H1 (cell line): ENCODE results near the gene PAIP2. TPM values are rescaled to one million over a fixed set of nuclear protein-coding genes. Genes with fewer than 3 reads are reported as not detected.

ENCODE experiments used
- CTCF ChIA-PET: fragments of 300-600 bp; sonication (Branson Sonifier 250); formaldehyde crosslinking; loops from one replicate; lab custom pipeline; 2021; ENCODE audit not compliant: partially characterized antibody; lab: Charles Lee
- POLR2A ChIA-PET: fragments of 300-600 bp; sonication (Branson Sonifier 250); formaldehyde crosslinking; loops from one replicate; lab custom pipeline; 2021; ENCODE audit warnings: inconsistent platforms; ENCODE audit not compliant: partially characterized antibody; lab: Charles Lee
- DNase-seq, 2 experiments: peaks; one replicate each; pipeline versions ENCODE4 v3.0.0 to v3.0.0-alpha.2; 2010 to 2022; ENCODE audit warnings: low spot score in 2 of 2, low read depth in 1 of 2, mixed read lengths in 1 of 2
- FAIRE-seq: peaks from 2 replicates; lab custom pipeline; 2011; peaks lifted over from hg19 to GRCh38; lab: Jason Lieb, UNC
- H2AFZ ChIP-seq: 2 replicates; pipeline ENCODE4 v1.8.1; 2012; ENCODE audit warnings: low read length, inconsistent platforms
- H2AK5ac ChIP-seq: 2 replicates; pipeline ENCODE4 v1.6.1; 2013; ENCODE audit warnings: low read depth, low read length
- H2BK120ac ChIP-seq: replicated peaks from 2 replicates; pipeline ENCODE3; 2013; ENCODE audit warnings: low read depth, low read length, inconsistent platforms
- H2BK12ac ChIP-seq: 2 replicates; pipeline ENCODE4 v1.6.1; 2013; ENCODE audit warnings: low read depth, low read length
- H2BK15ac ChIP-seq: 2 replicates; pipeline ENCODE4 v1.6.1; 2013; ENCODE audit warnings: low read length
- H2BK20ac ChIP-seq: 2 replicates; pipeline ENCODE4 v1.6.1; 2013; ENCODE audit warnings: low read length
- H2BK5ac ChIP-seq: 2 replicates; pipeline ENCODE4 v1.6.1; 2013; ENCODE audit warnings: low read depth, low read length
- H3K14ac ChIP-seq: 2 replicates; pipeline ENCODE4 v1.6.1; 2013; ENCODE audit warnings: inconsistent platforms; ENCODE audit not compliant: insufficient read length
- H3K18ac ChIP-seq: 2 replicates; pipeline ENCODE4 v1.6.1; 2013; ENCODE audit warnings: low read length; ENCODE audit errors: extremely low read depth
- H3K23ac ChIP-seq: 2 replicates; pipeline ENCODE4 v1.6.1; 2013; ENCODE audit warnings: inconsistent platforms; ENCODE audit not compliant: insufficient read length
- H3K23me2 ChIP-seq: 2 replicates; pipeline ENCODE4 v1.6.1; 2013; ENCODE audit warnings: low read depth, low read length
- H3K27ac ChIP-seq: 2 replicates; pipeline ENCODE4 v1.6.1; 2011; ENCODE audit warnings: low read depth, low read length, inconsistent platforms
- H3K27me3 ChIP-seq, 4 experiments: replicated peaks in 1 of 4; 1 replicate in 1 of 4; 2 replicates in 3 of 4; pipeline versions ENCODE4 v1.6.1 to v1.8.1; 2011 to 2013; ENCODE audit warnings: low read length in 3 of 4, mild to moderate bottlenecking in 3 of 4, inconsistent platforms in 2 of 4, mixed read lengths in 2 of 4, moderate library complexity in 1 of 4; ENCODE audit not compliant: control insufficient read depth in 3 of 4, insufficient read depth in 3 of 4; ENCODE audit errors: extremely low read depth in 1 of 4
- H3K36me3 ChIP-seq, 4 experiments: 2 replicates each; pipeline versions ENCODE4 v1.6.1 to v1.8.1; 2011 to 2013; ENCODE audit warnings: mild to moderate bottlenecking in 4 of 4, low read length in 3 of 4, moderate library complexity in 2 of 4, control low read depth in 1 of 4, inconsistent platforms in 1 of 4; ENCODE audit not compliant: insufficient read depth in 4 of 4, control insufficient read depth in 2 of 4
- H3K4ac ChIP-seq: replicated peaks from 2 replicates; pipeline ENCODE3; 2013; ENCODE audit warnings: low read length, low read depth, mixed read lengths, inconsistent platforms; ENCODE audit not compliant: insufficient read length
- H3K4me1 ChIP-seq, 4 experiments: replicated peaks in 1 of 4; 1 replicate in 1 of 4; 2 replicates in 3 of 4; pipeline versions ENCODE4 v1.6.1 to v1.8.1; 2011 to 2013; ENCODE audit warnings: low read length in 3 of 4, inconsistent platforms in 2 of 4, mixed read lengths in 1 of 4; ENCODE audit not compliant: insufficient read depth in 4 of 4, control insufficient read depth in 3 of 4
- H3K4me2 ChIP-seq, 2 experiments: 2 replicates each; pipeline versions ENCODE4 v1.6.1 to v1.8.1; 2011 to 2013; ENCODE audit warnings: low read depth in 2 of 2, low read length in 2 of 2, control low read depth in 1 of 2, inconsistent platforms in 1 of 2, mild to moderate bottlenecking in 1 of 2; ENCODE audit not compliant: insufficient read depth in 1 of 2
- H3K4me3 ChIP-seq, 4 experiments: fragments of 200-600, 300-600 bp in 1 of 4; sonication (generic), shearing (Covaris generic), sonication (Bioruptor Twin) in 1 of 4; 2 replicates each; pipeline versions ENCODE4 v1.5.1 to v1.8.1; 2011 to 2016; ENCODE audit warnings: low read length in 4 of 4, low read depth in 3 of 4, control low read depth in 2 of 4, inconsistent platforms in 2 of 4, mild to moderate bottlenecking in 2 of 4, mixed read lengths in 1 of 4, moderate library complexity in 1 of 4; ENCODE audit not compliant: insufficient read depth in 2 of 4; ENCODE audit errors: extremely low read depth in 1 of 4
- H3K56ac ChIP-seq: replicated peaks from 2 replicates; pipeline ENCODE3; 2013; ENCODE audit warnings: low read depth, mild to moderate bottlenecking, mixed read lengths, low read length, inconsistent platforms; ENCODE audit not compliant: insufficient read length
- H3K79me1 ChIP-seq: 2 replicates; pipeline ENCODE4 v1.6.1; 2013; ENCODE audit warnings: low read depth, low read length, control low read depth
- H3K79me2 ChIP-seq, 2 experiments: 2 replicates each; pipeline versions ENCODE4 v1.6.1 to v1.8.1; 2012 to 2013; ENCODE audit warnings: low read length in 2 of 2, mild to moderate bottlenecking in 2 of 2, inconsistent platforms in 1 of 2; ENCODE audit not compliant: insufficient read depth in 2 of 2, control insufficient read depth in 1 of 2
- H3K9ac ChIP-seq, 4 experiments: replicated peaks in 1 of 4; 1 replicate in 1 of 4; 2 replicates in 3 of 4; pipeline versions ENCODE4 v1.6.1 to v1.8.1; 2011 to 2013; ENCODE audit warnings: low read depth in 3 of 4, low read length in 3 of 4, control low read depth in 2 of 4, mild to moderate bottlenecking in 2 of 4, moderate library complexity in 2 of 4, inconsistent platforms in 1 of 4; ENCODE audit errors: extremely low read depth in 1 of 4
- H3K9me3 ChIP-seq, 2 experiments: 2 replicates each; pipeline versions ENCODE4 v1.6.1 to v1.8.1; 2012 to 2013; ENCODE audit warnings: mild to moderate bottlenecking in 2 of 2, moderate library complexity in 2 of 2, control low read depth in 1 of 2, inconsistent platforms in 1 of 2, low read depth in 1 of 2, low read length in 1 of 2, mixed read lengths in 1 of 2; ENCODE audit not compliant: insufficient read depth in 2 of 2
- H4K20me1 ChIP-seq, 2 experiments: replicated peaks in 1 of 2; 2 replicates each; pipeline versions ENCODE3 to v1.8.1; 2011 to 2013; ENCODE audit warnings: inconsistent platforms in 2 of 2, low read length in 2 of 2, mild to moderate bottlenecking in 1 of 2; ENCODE audit not compliant: insufficient read depth in 2 of 2, control insufficient read depth in 1 of 2
- H4K5ac ChIP-seq: 2 replicates; pipeline ENCODE4 v1.6.1; 2013; ENCODE audit warnings: low read length, low read depth, mixed read lengths, inconsistent platforms; ENCODE audit not compliant: insufficient read length
- H4K8ac ChIP-seq: 2 replicates; pipeline ENCODE4 v1.8.0; 2013; ENCODE audit warnings: mild to moderate bottlenecking, moderate library complexity, low read length, inconsistent platforms; ENCODE audit not compliant: insufficient read depth; ENCODE audit errors: extremely low read depth
- H4K91ac ChIP-seq: replicated peaks from 2 replicates; pipeline ENCODE3; 2013; ENCODE audit warnings: low read length, mixed read lengths, inconsistent platforms; ENCODE audit not compliant: insufficient read length
- CBX5 ChIP-seq: fragments of 300-800, 300-1000 bp; sonication (generic); IDR thresholded peaks from 2 replicates; pipeline ENCODE4 v1.7.1; 2016; ENCODE audit warnings: antibody characterized with exemption, low read length, low read depth
- EGR1 ChIP-seq: IDR thresholded peaks from 2 replicates; pipeline ENCODE4 v1.6.1; 2011; ENCODE audit warnings: low read depth, low read length, borderline replicate concordance
- EP300 ChIP-seq, 2 experiments: IDR thresholded peaks; 1 replicate in 1 of 2; 2 replicates in 1 of 2; pipeline ENCODE4 v1.6.1; 2011 to 2012; ENCODE audit warnings: low read depth in 2 of 2, low read length in 2 of 2, mild to moderate bottlenecking in 2 of 2, borderline replicate concordance in 1 of 2, inconsistent platforms in 1 of 2, moderate library complexity in 1 of 2
- EZH2 ChIP-seq: fragments of 200-600 bp; sonication (generic); IDR thresholded peaks from 2 replicates; pipeline ENCODE4 v1.7.1; 2012; ENCODE audit warnings: low read depth, mild to moderate bottlenecking, moderate library complexity, low read length, inconsistent platforms; ENCODE audit not compliant: severe bottlenecking
- KDM5A ChIP-seq: fragments of 200-600 bp; IDR thresholded peaks from 2 replicates; pipeline ENCODE4 v1.7.1; 2012; ENCODE audit warnings: mild to moderate bottlenecking, low read length, inconsistent platforms, mixed read lengths
- RAD21 ChIP-seq, 2 experiments: IDR thresholded peaks in 1 of 2; conservative IDR thresholded peaks in 1 of 2; 2 replicates each; pipeline ENCODE4 v1.6.1; 2011; ENCODE audit warnings: low read depth in 2 of 2, low read length in 2 of 2, improper control_type of control experiment in 1 of 2, inconsistent platforms in 1 of 2, mild to moderate bottlenecking in 1 of 2, moderate library complexity in 1 of 2
- RBBP5 ChIP-seq: IDR thresholded peaks from 2 replicates; pipeline ENCODE4 v1.7.1; 2012; ENCODE audit warnings: low read depth, mild to moderate bottlenecking, inconsistent platforms, low read length, moderate library complexity, borderline replicate concordance
- RXRA ChIP-seq: IDR thresholded peaks from 2 replicates; pipeline ENCODE4 v1.6.1; 2011; ENCODE audit warnings: low read depth, mild to moderate bottlenecking, low read length, moderate library complexity; ENCODE audit not compliant: insufficient read depth
- SP1 ChIP-seq: IDR thresholded peaks from 2 replicates; pipeline ENCODE4 v1.6.1; 2011; ENCODE audit warnings: low read depth, low read length
- SUZ12 ChIP-seq: fragments of 200-600 bp; sonication (generic); IDR thresholded peaks from 2 replicates; pipeline ENCODE4 v1.6.1; 2012; ENCODE audit warnings: mild to moderate bottlenecking, inconsistent platforms, low read length, moderate library complexity, mixed read lengths
- TCF12 ChIP-seq: IDR thresholded peaks from 2 replicates; pipeline ENCODE4 v1.6.1; 2011; ENCODE audit warnings: low read depth, mild to moderate bottlenecking, low read length
- ZNF274 ChIP-seq: IDR thresholded peaks from 2 replicates; pipeline ENCODE4 v1.7.0; 2012; ENCODE audit warnings: low read length, borderline replicate concordance; ENCODE audit errors: extremely low read depth
- WGBS, 2 experiments: shearing (Covaris generic) in 1 of 2; methylation state at CpG; one replicate each; pipeline versions ENCODE4 v1.1.6 to v1.1.7; 2013 to 2015; ENCODE audit warnings: low lambda C conversion rate in 2 of 2, mixed read lengths in 2 of 2, inconsistent platforms in 1 of 2, low coverage in 1 of 2, missing lambda C conversion rate in 1 of 2; ENCODE audit not compliant: insufficient replicate concordance in 2 of 2, insufficient coverage in 1 of 2, insufficient read length in 1 of 2; ENCODE audit errors: extremely low coverage in 1 of 2, missing lambda C conversion rate in 1 of 2; 5-methylcytosine and 5-hydroxymethylcytosine counted together
- polyA plus RNA-seq, 7 experiments: library from polyadenylated mRNA; depleted of rRNA in 3 of 7; stranded (reverse) in 5 of 7; unstranded in 2 of 7; fragments of >200 nt in 5 of 7; fragments of 200-250 nt in 2 of 7; gene quantifications; 1 replicate in 5 of 7; 2 replicates in 1 of 7; 4 replicates in 1 of 7; pipeline versions ENCODE4 v1.2.1 to v1.2.3, GENCODE V29; 2011 to 2013; ENCODE audit warnings: missing spikeins in 2 of 7, mixed read lengths in 2 of 7
- total RNA-seq: library from RNA; stranded (reverse); fragmentation: NEBNext Ultra II Directional; extraction: Animal tissue kit (Norgen Biotek cat#: 25700); gene quantifications from 2 replicates; pipeline ENCODE4 v1.2.1, GENCODE V29; 2021

PAIP2 gene
- total and polyA plus RNA-seq, 2 of the 8 experiments (the other 6 are each of a cell fraction or from before 2014, with no cell fraction given), result 87.6 to 162 TPM

DNA sequence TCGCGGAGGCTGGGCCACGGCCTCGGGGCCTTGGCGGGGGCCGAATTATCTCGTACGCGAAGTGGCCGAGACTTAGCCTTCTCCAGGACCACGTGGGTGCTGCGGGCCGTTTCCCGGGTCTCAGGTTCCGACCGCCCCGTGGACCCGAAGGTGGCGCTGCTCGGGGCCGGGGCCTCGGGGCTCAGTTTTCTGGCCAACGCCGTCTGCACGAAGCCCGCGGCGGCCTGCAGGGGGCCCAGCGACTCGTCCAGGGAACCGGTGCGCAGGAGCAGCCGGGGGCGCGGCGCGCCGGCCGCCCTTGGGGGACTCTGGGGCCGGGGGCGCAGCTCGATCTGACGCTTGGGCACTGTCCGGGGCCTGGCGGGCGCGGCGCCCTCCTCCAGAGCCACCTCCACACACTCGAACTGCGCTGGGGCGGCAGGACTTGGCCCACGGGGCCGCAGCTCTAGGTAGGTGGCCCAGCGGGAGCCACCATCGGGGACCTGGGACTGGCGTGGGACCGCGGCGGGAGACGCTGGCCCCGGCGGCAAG is 52.5 kb downstream of the PAIP2 start:
- peak overlapping the region in 3 of 4 experiments; percentile 32 to 37 (median 34); a peak in 5 of 7 replicates for H3K9ac ChIP-seq
- peak overlapping the region; percentile 42 to 68 (median 54) for H3K4me3 ChIP-seq
- peak overlapping the region; percentile 62 for H4K91ac ChIP-seq
- no peak overlapping the region for H2BK120ac ChIP-seq
- no peak overlapping the region for H3K56ac ChIP-seq
- WGBS, 2 experiments, result 6% methylated on average over 59 of the region's 62 CpGs; no CpG with 5 or more reads in 1 of the 2 experiments
- no peak overlapping the region for H3K27ac ChIP-seq
- H3K4me2 ChIP-seq, result peak overlapping the region; percentile 82 to 85
- no peak overlapping the region for H2BK12ac ChIP-seq
- H3K4ac ChIP-seq, result no peak overlapping the region
- peak overlapping the region; percentile 71 for H3K18ac ChIP-seq
- peak in 1 of 2 experiments; percentile 85 for DNase-seq
- no peaks in the 10 kb centered on the region for H3K79me2 ChIP-seq
- no peak overlapping the region for H2AK5ac ChIP-seq
- no peak overlapping the region for H2BK5ac ChIP-seq
- H3K9me3 ChIP-seq, result no peaks in the 10 kb centered on the region
- peaks cover 14 to 34% (median 28%) of the 10 kb centered on the region in 4 experiments; a peak in 6 of 7 replicates for H3K27me3 ChIP-seq
- POLR2A ChIA-PET, result interaction anchor here (0.6 to 3.9 kb wide), 10 partner anchors 8 to 114 kb away, joined by 3 to 25 read pairs (median 4); partner anchors contain the start of gene MATR3
- no peak overlapping the region for H4K5ac ChIP-seq
- CTCF ChIA-PET, result interaction anchor here (0.6 to 1.8 kb wide), 4 partner anchors 26 to 908 kb away, joined by 3 to 4 read pairs (median 3); partner anchors contain the start of gene PAIP2
- no peak overlapping the region for H2BK20ac ChIP-seq
- no peak for FAIRE-seq
- H4K20me1 ChIP-seq, result peaks cover 0 to 3% of the 10 kb centered on the region in 2 experiments
- H2AFZ ChIP-seq, result peak overlapping the region; percentile 56; the same call in 1 of the 2 replicates
- no peak overlapping the region for H3K14ac ChIP-seq
- H3K79me1 ChIP-seq, result no peaks in the 10 kb centered on the region
- H3K23ac ChIP-seq, result no peak overlapping the region
- peaks cover 27% of the 10 kb centered on the region; the same call in 1 of the 2 replicates for H3K23me2 ChIP-seq
- peak overlapping the region; percentile 74; the same call in 1 of the 2 replicates for H4K8ac ChIP-seq
- peaks cover 0 to 29% (median 15%) of the 10 kb centered on the region in 4 experiments; a peak in 6 of 7 replicates for H3K4me1 ChIP-seq
- no peaks in the 10 kb centered on the region for H3K36me3 ChIP-seq
- H2BK15ac ChIP-seq, result no peak overlapping the region
- no peak for TF ChIP-seq TCF12
- peak; percentile 55; the same call in 1 of the 2 replicates for TF ChIP-seq SUZ12
- TF ChIP-seq EP300 (IDR thresholded peaks at IDR 0.05; ENCODE audit: borderline replicate concordance in 1 of 2, low read depth in 2 of 2, low read length in 2 of 2), result no peak
- no peak for TF ChIP-seq CBX5
- TF ChIP-seq ZNF274, result no peak
- TF ChIP-seq EGR1, result no peak
- no peak for TF ChIP-seq RBBP5
- TF ChIP-seq EZH2, result no peak
- no peak for TF ChIP-seq RXRA
- TF ChIP-seq RAD21 (IDR thresholded peaks at IDR 0.05 in 1 of 2, conservative IDR thresholded peaks at IDR 0.05 in 1 of 2; ENCODE audit: low read depth in 2 of 2, low read length in 2 of 2), result peak; percentile 13 to 48; a peak in 3 of 4 replicates
- no peak for TF ChIP-seq SP1
- no peak for TF ChIP-seq KDM5A
